Large intestine (tissue), 3 donors: Measurements from ENCODE around the gene GRIA1. TPM values are rescaled to one million over a fixed set of nuclear protein-coding genes. Genes with fewer than 3 reads are reported as not detected.
"Not testable (repeated sequence)": the region's sequence is repeated elsewhere in the genome, so short reads cannot be mapped to it uniquely, and the experiment has no call there.

Experiments used
- DNase-seq, 2 donors: peaks; one replicate each; pipeline versions ENCODE4 v3.0.0 to v3.0.0-alpha.2; 2013
- H3K27ac ChIP-seq: one replicate; pipeline ENCODE4 v1.5.1; 2013; ENCODE audit warnings: low read length
- H3K27me3 ChIP-seq: 2 replicates; pipeline ENCODE4 v1.6.1; 2013; ENCODE audit warnings: low read length; ENCODE audit not compliant: control insufficient read depth, insufficient read depth
- H3K36me3 ChIP-seq: 2 replicates; pipeline ENCODE4 v1.6.1; 2013; ENCODE audit warnings: low read length; ENCODE audit not compliant: control insufficient read depth, insufficient read depth
- H3K4me1 ChIP-seq: one replicate; pipeline ENCODE4 v1.6.1; 2013; ENCODE audit warnings: low read length; ENCODE audit not compliant: control insufficient read depth, insufficient read depth
- H3K4me3 ChIP-seq: one replicate; pipeline ENCODE4 v1.5.1; 2013; ENCODE audit warnings: low read length
- H3K9me3 ChIP-seq: one replicate; pipeline ENCODE4 v1.6.1; 2013; ENCODE audit warnings: mild to moderate bottlenecking, low read depth, low read length, moderate library complexity; ENCODE audit not compliant: control insufficient read depth
- WGBS: methylation state at CpG from one replicate; pipeline ENCODE4 v1.1.5; 2013; ENCODE audit warnings: low lambda C conversion rate; ENCODE audit not compliant: insufficient coverage; 5-methylcytosine and 5-hydroxymethylcytosine counted together
- polyA plus RNA-seq: library from polyadenylated mRNA; unstranded; fragments of 120-200 nt; gene quantifications from one replicate; pipeline ENCODE4 v1.2.1, GENCODE V29; 2013

GRIA1 gene
- polyA plus RNA-seq, 1 donor, result 0.93 TPM

GRCh38 chr5:153818626-153819025 is 328.2 kb downstream of the GRIA1 start:
- H3K27ac ChIP-seq, result no peak overlapping the region
- no peak for DNase-seq
- 100% methylated on average over 1 of the region's 2 CpGs for WGBS
- H3K9me3 ChIP-seq, result no peaks in the 10 kb centered on the region
- H3K27me3 ChIP-seq, result no peaks in the 10 kb centered on the region
- H3K4me1 ChIP-seq, result no peaks in the 10 kb centered on the region
- no peak overlapping the region for H3K4me3 ChIP-seq
- no peaks in the 10 kb centered on the region for H3K36me3 ChIP-seq

GRCh38 chr5:153823036-153823435 is 332.6 kb downstream of the GRIA1 start:
- Histone ChIP-seq H3K9me3 (no peaks in the 10 kb centered on the region), H3K27ac (no peak overlapping the region), H3K4me3 (no peak overlapping the region), H3K27me3 (no peaks in the 10 kb centered on the region), H3K36me3 (no peaks in the 10 kb centered on the region), H3K4me1 (no peaks in the 10 kb centered on the region)
- no peak for DNase-seq
- no CpG with 5 or more reads among the region's 3 CpGs for WGBS

- Histone ChIP-seq H3K36me3 (no peaks in the 10 kb centered on the region), H3K27me3 (no peaks in the 10 kb centered on the region), H3K4me1 (no peaks in the 10 kb centered on the region), H3K4me3 (no peak overlapping the region), H3K27ac (no peak overlapping the region), H3K9me3 (no peaks in the 10 kb centered on the region)
- 75% methylated on average over 2 of the region's 6 CpGs for WGBS
- no peak for DNase-seq
These were observed 334.4 kb downstream of the GRIA1 start for GRCh38 chr5:153824909-153825308.

DNA sequence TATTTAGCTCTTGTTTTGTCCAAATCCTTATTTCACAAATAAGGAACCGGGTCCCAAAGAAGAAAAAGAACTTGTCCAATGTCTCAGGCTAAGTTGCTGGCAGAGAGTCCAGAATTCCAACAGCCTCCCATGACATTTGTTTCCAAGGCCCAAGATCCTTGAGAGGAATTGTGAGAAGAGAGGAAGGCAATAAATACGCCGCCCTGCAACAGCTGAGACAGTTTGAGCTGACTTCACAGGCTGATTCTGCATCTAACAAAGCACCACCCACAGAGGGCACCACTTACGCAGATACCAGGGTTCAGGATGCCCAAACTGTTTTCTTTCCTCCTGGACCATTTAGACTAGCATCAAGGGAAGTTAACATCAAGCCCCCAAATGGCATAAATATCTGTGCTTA is 336.9 kb downstream of the GRIA1 start:
- no CpG with 5 or more reads among the region's 4 CpGs for whole genome bisulfite sequencing
- no peaks in the 10 kb centered on the region for H3K9me3 ChIP-seq

GRCh38 chr5:153829510-153830065 is 339.1 kb downstream of the GRIA1 start:
- no peak overlapping the region for H3K27ac ChIP-seq
- no peaks in the 10 kb centered on the region for H3K27me3 ChIP-seq
- DNase-seq, result no peak
- no peaks in the 10 kb centered on the region for H3K36me3 ChIP-seq
- WGBS, result 91% methylated on average over 6 of the region's 8 CpGs
- no peaks in the 10 kb centered on the region for H3K4me1 ChIP-seq
- no peaks in the 10 kb centered on the region for H3K9me3 ChIP-seq
- no peak overlapping the region for H3K4me3 ChIP-seq

More for the DNA sequence above, 336.9 kb downstream of the GRIA1 start:
- H3K36me3 ChIP-seq, result no peaks in the 10 kb centered on the region
- no peaks in the 10 kb centered on the region for H3K27me3 ChIP-seq
- DNase-seq, result no peak
- H3K4me1 ChIP-seq, result no peaks in the 10 kb centered on the region
- H3K27ac ChIP-seq, result no peak overlapping the region
- H3K4me3 ChIP-seq, result no peak overlapping the region

DNA sequence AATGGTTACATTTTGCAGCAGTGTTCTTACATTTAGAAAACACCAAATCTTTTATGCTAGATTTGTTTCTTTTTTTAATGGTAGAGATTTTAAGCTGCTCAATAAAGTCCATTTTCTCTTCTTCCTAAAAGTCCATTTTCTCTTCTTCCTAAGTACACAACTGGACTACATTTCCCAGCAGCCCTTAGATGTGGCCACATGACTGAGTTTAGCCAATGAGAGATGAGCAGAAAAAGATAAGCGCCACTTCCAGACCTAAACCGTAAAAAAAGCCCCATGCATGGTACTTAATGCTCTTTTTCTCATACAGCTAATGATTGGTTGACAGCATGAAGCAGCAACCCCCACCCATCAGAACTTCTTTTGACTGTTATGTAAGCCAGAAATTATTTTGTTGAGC is 341.5 kb downstream of the GRIA1 start:
- Histone ChIP-seq H3K27ac (no peak overlapping the region), H3K4me1 (no peaks in the 10 kb centered on the region), H3K27me3 (no peaks in the 10 kb centered on the region), H3K36me3 (no peaks in the 10 kb centered on the region), H3K4me3 (no peak overlapping the region), H3K9me3 (no peaks in the 10 kb centered on the region)
- WGBS, result no CpG with 5 or more reads among the region's 2 CpGs
- DNase-seq, result no peak

- Histone ChIP-seq H3K27me3 (no peaks in the 10 kb centered on the region), H3K27ac (no peak overlapping the region), H3K4me1 (no peaks in the 10 kb centered on the region), H3K9me3 (no peaks in the 10 kb centered on the region), H3K4me3 (no peak overlapping the region), H3K36me3 (no peaks in the 10 kb centered on the region)
- no peak for DNase-seq
- no CpG with 5 or more reads among the region's 4 CpGs for WGBS
These were observed 345.5 kb downstream of the GRIA1 start for GRCh38 chr5:153835891-153836515.

DNA sequence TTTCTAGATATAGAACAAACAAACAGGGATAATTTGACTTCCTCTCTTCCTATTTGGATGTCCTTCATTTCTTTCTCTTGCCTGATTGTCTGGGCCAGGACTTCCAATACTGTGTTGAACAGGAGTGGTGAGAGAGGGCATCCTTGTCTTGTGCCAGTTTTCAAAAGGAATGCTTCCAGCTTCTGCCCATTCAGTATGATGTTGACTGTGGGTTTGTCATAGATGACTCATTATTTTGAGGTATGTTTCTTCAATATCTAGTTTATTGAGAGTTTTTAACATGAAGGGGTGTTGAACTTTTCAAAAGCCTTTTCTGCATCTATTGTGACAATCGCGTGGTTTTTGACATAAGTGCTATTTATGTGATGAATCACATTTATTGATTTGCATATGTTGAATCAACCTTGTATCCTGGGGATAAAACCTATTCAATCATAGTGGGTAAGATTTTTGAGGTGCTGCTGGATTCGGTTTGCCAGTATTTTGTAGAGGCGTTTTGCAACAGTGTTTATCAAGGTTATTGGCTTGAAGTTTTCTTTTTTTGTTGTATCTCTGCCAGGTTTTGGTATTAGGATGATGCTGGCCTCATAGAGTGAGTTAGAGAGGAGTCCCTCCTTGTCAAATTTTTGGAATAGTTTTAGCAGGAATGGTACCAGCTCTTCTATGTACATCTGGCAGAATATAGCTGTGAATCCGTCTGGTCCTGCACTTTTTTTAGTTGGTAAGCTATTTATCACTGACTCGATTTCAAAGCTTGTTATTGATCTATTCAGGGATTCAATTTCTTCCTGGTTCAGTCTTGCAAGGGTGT is 359.0 kb downstream of the GRIA1 start:
- H3K36me3 ChIP-seq, DNase-seq, H3K4me1 ChIP-seq, H3K27ac ChIP-seq, H3K27me3 ChIP-seq, H3K9me3 ChIP-seq, H3K4me3 ChIP-seq: not testable (repeated sequence)
- WGBS, result 80% methylated on average over 1 of the region's 6 CpGs

DNA sequence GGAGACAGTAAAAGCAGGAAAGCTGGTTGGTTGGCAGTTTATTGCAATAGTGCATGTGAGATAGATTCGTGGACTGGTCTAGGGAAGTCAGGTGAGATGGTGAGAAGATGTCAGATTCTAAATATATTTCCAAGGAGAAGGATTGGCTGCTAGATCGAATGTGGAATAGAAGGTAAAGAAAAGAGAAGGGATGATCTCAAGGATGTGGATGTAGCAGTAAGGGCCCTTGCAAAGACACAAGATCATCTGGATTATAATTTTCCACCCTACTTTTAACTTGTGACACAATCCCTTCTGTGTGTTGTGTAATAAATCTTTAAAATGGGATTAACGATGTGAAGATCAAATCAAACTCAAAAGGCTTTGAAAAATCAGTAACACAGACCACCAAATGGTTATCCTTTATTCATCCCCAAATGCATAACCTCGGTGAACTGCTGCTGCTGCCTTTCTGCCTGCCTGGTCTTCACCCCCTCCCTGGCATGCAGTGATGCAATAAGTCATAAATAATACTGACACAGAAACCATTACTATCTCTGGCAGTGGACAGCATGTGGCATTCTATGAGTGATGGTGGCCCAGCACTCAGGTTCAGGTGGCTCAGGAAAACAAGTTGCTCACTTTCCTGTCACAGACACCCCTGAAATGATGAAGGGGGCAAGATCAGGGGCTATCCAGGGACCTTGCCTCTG is 369.9 kb downstream of the GRIA1 start:
- 100% methylated on average over 1 of the region's 4 CpGs for WGBS
- no peak overlapping the region for H3K27ac ChIP-seq
- DNase-seq, result no peak

GRCh38 chr5:153862906-153863305 is 372.4 kb downstream of the GRIA1 start:
- H3K4me1 ChIP-seq, DNase-seq, H3K9me3 ChIP-seq, H3K27ac ChIP-seq, H3K36me3 ChIP-seq, H3K4me3 ChIP-seq, H3K27me3 ChIP-seq: not testable (repeated sequence)
- no CpG with 5 or more reads among the region's 5 CpGs for WGBS

More for the DNA sequence above, 369.9 kb downstream of the GRIA1 start:
- H3K9me3 ChIP-seq, result no peaks in the 10 kb centered on the region
- no peaks in the 10 kb centered on the region for H3K36me3 ChIP-seq
- no peak overlapping the region for H3K4me3 ChIP-seq
- H3K27me3 ChIP-seq, result no peaks in the 10 kb centered on the region
- H3K4me1 ChIP-seq, result no peaks in the 10 kb centered on the region
